Psoas muscle (tissue), 8 donors: ENCODE results near the gene HEXD. TPM values are rescaled to one million over a fixed set of nuclear protein-coding genes. Genes with fewer than 3 reads are reported as not detected.
"Not testable (repeated sequence)": the region's sequence is repeated elsewhere in the genome, so short reads cannot be mapped to it uniquely, and the experiment has no call there.

ENCODE experiments used
- ATAC-seq, 4 donors: fragments of 200-7000 bp; cut with Tn5 transposase; one replicate each; pipeline ENCODE4 v1.9.1; 2020; ENCODE audit warnings: moderate library complexity in 3 of 4, mild to moderate bottlenecking in 2 of 4
- DNase-seq, 2 donors: peaks; one replicate each; pipeline ENCODE4 v3.0.0-alpha.2; 2020
- H3K27ac ChIP-seq: fragments of 200-600 bp; one replicate; pipeline ENCODE4 v1.8.0; 2022
- H3K27me3 ChIP-seq, 3 donors: fragments of 200-600 bp in 1 of 3; one replicate each; pipeline versions ENCODE4 v1.6.1 to v1.8.0; 2013 to 2022; ENCODE audit warnings: low read length in 2 of 3, mild to moderate bottlenecking in 2 of 3, moderate library complexity in 1 of 3; ENCODE audit not compliant: insufficient read depth in 3 of 3
- H3K36me3 ChIP-seq, 2 donors: fragments of 200-600 bp in 1 of 2; one replicate each; pipeline versions ENCODE4 v1.6.1 to v1.8.0; 2013 to 2022; ENCODE audit warnings: low read depth in 1 of 2, mild to moderate bottlenecking in 1 of 2, moderate library complexity in 1 of 2; ENCODE audit not compliant: insufficient read depth in 1 of 2
- H3K4me1 ChIP-seq: fragments of 200-600 bp; one replicate; pipeline ENCODE4 v1.8.0; 2022
- H3K4me3 ChIP-seq: fragments of 200-600 bp; one replicate; pipeline ENCODE4 v1.8.0; 2022; ENCODE audit warnings: mild to moderate bottlenecking
- H3K9me3 ChIP-seq: fragments of 200-600 bp; one replicate; pipeline ENCODE4 v1.8.0; 2022
- CTCF ChIP-seq: fragments of 200-600 bp; IDR thresholded peaks from one replicate; pipeline ENCODE4 v1.8.0; 2022; ENCODE audit warnings: antibody characterized with exemption
- WGBS, 3 donors: extraction: QIAGEN DNeasy Blood & Tissue Kit; methylation state at CpG; one replicate each; pipeline versions ENCODE4 v1.1.6 to v1.1.7; 2013; 5-methylcytosine and 5-hydroxymethylcytosine counted together
- intact Hi-C, 2 donors: fragments of 100-400 bp; cut with DNase I; formaldehyde crosslinking; loops; one replicate each; pipeline versions ENCODE4 v1.11.0 to v1.14.2; 2022
- polyA plus RNA-seq, 3 donors: library from polyadenylated mRNA; stranded (reverse); fragments of 200-250 nt; gene quantifications; one replicate each; pipeline ENCODE4 v1.2.3, GENCODE V29; 2013
- total RNA-seq, 4 donors: library from RNA; stranded (reverse); fragmentation: NEBNext Ultra II Directional in 2 of 4; extraction: Animal tissue kit (Norgen Biotek cat#: 25700) in 2 of 4; gene quantifications; one replicate each; pipeline versions ENCODE4 v1.2.1 to v1.2.4, GENCODE V29; 2021 to 2023
- donor health status: healthy with polysubstance abuse.
- donor health status: DM: no; HTN: no; CAD: no; lungs with moderate emphysema.
- donor health status: Bipolar disorder and iron deficiency.
- donor health status: healthy.
- donor health status: DM: yes; HTN: yes; CAD: no.
- donor health status: DM: no; HTN: no; CAD: no.
- donor health status: DM: no; HTN: no; CAD: no.
- donor health status: DM: yes; HTN: yes; CAD: no.

HEXD gene
- total and polyA plus RNA-seq, 7 donors: 17.4 to 29.8 (median 21.3) TPM

DNA sequence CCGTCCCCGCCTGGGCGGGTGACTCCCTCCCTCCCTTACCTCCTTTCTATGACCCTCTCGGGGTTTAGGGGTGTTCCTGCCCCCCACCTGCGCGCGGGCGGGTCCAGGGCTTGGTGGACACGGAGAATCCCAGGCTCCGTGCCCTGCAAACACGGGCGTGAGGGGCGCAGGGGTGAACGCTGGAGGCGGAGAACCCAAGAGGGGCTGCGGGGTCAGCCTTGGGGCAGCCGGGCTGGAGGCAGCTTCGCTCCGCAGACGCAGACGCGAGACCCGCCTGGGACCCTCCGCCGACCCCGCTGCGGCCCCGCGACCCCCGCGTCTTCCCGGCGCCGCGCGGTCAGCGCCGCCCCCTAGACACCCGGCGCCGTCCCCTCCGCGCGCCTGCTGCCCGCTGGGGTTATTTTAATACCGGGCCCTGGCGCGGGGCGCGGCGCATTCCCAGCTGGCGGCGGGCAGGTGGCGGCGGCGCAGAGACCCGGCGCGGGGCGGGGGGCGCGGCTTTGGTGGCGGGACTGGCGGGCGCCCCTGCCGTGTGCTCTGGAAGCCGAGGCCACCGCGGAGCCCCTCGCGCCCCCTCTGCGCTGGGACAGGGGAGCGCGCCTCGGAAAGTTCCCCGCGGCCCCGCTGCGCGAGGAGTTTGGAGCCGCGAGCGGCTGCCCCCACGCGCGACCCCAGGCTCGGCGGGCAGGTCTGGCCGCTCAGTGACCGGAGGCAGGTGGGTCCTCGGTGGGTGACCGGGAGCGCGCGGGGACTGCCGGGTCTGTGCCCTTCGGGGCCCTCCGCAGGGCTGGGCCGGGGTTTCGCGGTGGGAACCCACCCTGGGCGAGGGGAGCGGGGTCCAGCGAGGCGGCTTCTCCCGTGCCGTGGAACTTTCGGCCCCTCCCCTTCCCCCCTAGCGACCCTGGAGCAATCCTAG is 46.6 kb upstream of the HEXD start, which contains the start of gene UTS2R:
Gene UTS2R, plus strand, starts transcription at position 433 of the 916 bp plus-strand sequence. CDS start 2,560 bp downstream, outside the sequence.
- peaks cover 12% of the 10 kb centered on the region for H3K4me1 ChIP-seq
- ATAC-seq: peak; percentile 39 to 75 (median 72)
- 0 to 2% (median 2%) methylated on average over 70 to 109 of the region's 109 CpGs for WGBS, 3 donors
- intact Hi-C loops: no loop called here
- H3K36me3 ChIP-seq: no peaks in the 10 kb centered on the region
- no peak within 1 kb of the TSS for H3K27ac ChIP-seq
- DNase-seq: peak in 1 of 2 donors; percentile 54
- peaks cover 0 to 73% (median 24%) of the 10 kb centered on the region in 3 donors for H3K27me3 ChIP-seq
- no peak for TF ChIP-seq CTCF
- no peaks in the 10 kb centered on the region for H3K9me3 ChIP-seq
- peak within 1 kb of the TSS; percentile 62 for H3K4me3 ChIP-seq

DNA sequence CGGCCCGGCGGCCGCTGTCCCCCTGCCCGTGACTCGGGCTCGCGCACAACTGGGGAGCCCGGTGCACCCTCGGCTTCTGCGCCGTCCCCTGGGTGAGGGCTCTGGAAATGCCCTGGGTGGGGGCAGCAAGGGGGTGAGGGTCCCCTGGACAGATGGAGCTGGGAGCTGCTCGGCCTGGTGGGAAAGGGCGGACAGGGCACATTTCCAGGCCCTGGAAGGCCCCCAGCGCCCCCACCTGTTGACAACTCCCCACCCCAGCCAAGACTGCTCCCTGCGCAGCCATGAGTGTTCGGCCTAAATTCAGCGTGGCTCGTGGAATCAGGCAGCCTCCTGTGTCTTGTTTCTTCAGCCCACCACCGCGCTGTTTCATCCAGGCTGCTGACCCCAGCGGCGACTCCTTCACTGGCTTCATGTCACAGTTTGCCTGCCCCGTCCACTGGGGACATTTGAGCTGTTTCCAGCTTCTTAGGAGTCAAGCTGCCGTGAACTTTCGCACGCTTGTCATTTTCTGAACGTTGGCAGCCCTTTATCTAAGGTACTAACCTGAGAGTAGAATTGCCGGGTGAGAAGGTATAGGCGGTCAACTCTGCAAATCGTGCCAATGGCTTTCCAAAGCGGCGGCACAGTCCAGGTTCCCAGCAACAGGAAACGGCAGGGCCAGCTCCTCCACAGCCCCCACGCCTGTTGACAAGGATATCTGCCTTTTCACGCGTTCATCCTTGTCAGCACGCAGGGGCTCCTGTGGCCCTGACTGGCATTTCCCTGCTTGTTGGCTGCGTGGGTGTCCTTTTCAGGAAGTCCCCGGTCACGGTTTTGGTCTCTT is 45.7 kb upstream of the HEXD start:
- no peaks in the 10 kb centered on the region for H3K36me3 ChIP-seq
- no peaks in the 10 kb centered on the region for H3K9me3 ChIP-seq
- H3K27me3 ChIP-seq: peaks cover 0 to 73% (median 24%) of the 10 kb centered on the region in 3 donors
- peaks cover 12% of the 10 kb centered on the region for H3K4me1 ChIP-seq
- DNase-seq (peak in 1 of 2 donors; percentile 48), ATAC-seq (peak; percentile 16 to 50 (median 32))
- no peak overlapping the region for H3K27ac ChIP-seq
- H3K4me3 ChIP-seq: peak overlapping the region; percentile 62
- no peak for TF ChIP-seq CTCF
- 28 to 48% (median 29%) methylated on average over 29 to 41 of the region's 41 CpGs for WGBS, 3 donors
- intact Hi-C loops: no loop called here

DNA sequence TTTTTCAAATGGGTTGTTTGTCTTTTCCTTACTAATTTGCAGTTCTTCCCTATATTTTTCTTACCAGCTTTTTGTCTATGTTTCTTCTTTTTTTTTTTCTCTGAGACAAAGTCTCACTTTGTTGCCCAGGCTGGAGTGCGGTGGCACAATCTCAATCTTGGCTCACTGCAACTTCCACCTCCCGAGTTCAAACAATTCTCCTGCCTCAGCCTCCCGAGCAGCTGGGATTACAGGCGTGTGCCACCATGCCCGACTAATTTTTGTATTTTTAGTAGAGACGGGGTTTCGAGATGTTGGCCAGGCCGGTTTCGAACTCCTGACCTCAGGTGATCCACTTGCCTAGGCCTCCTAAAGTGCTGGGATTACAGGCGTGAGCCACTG is 45.1 kb upstream of the HEXD start:
- ATAC-seq, H3K36me3 ChIP-seq, H3K4me3 ChIP-seq, H3K27ac ChIP-seq, DNase-seq, intact Hi-C loops, H3K9me3 ChIP-seq: not testable (repeated sequence)
- Histone ChIP-seq H3K27me3 (peaks cover 0 to 75% (median 24%) of the 10 kb centered on the region in 3 donors), H3K4me1 (peaks cover 12% of the 10 kb centered on the region)
- WGBS, 3 donors: 78 to 87% (median 85%) methylated on average over 10 of the region's 10 CpGs

GRCh38 chr17:82373731-82374625 is 44.2 kb upstream of the HEXD start:
- H3K4me1 ChIP-seq: peaks cover 12% of the 10 kb centered on the region
- intact Hi-C loops: no loop called here
- H3K27ac ChIP-seq: no peak overlapping the region
- no peak for TF ChIP-seq CTCF
- peak in 1 of 2 donors; percentile 48 for DNase-seq
- WGBS, 3 donors: 88 to 95% (median 90%) methylated on average over 37 of the region's 37 CpGs
- H3K9me3 ChIP-seq: no peaks in the 10 kb centered on the region
- no peak overlapping the region for H3K4me3 ChIP-seq
- no peak for ATAC-seq
- no peaks in the 10 kb centered on the region for H3K36me3 ChIP-seq
- H3K27me3 ChIP-seq: peaks cover 0 to 79% (median 31%) of the 10 kb centered on the region in 3 donors
